Ramos (cell line): Measurements from ENCODE around the gene OR5B12.
"Not testable (repeated sequence)": the region's sequence is repeated elsewhere in the genome, so short reads cannot be mapped to it uniquely, and the experiment has no call there.

ENCODE experiments used
- in situ Hi-C: fragments of 300-500 bp; cut with MboI; formaldehyde crosslinking; loops from one replicate; pipeline ENCODE4 v1.14.3; 2022; ENCODE audit warnings: low sequenced_read_pairs; ENCODE audit not compliant: unreplicated experiment

Gene OR5B12

DNA sequence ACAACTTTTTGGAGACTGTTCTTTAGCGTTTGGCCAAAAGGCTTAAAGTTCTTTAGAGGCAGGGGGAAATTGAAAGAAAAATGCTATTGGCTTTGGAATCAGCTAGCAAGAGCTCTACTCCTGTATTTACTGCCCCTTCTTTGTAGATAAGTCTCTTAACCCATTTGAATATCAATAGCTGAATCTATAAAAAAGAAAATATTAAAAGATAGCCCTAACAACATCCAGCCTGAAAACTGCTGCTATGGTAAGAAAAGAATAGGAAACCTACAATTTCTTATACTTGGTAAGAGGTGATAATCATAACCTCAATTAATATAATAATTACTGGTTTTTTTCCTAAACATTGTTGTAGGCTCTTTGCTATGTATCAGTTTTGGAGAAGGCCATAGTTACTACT is at the start of gene OR5B12:
Gene OR5B12, minus strand, starts transcription at position 101 of the 400 bp plus-strand sequence. CDS start 2,085 bp downstream, outside the sequence.
- in situ Hi-C loops: no loop called here

DNA sequence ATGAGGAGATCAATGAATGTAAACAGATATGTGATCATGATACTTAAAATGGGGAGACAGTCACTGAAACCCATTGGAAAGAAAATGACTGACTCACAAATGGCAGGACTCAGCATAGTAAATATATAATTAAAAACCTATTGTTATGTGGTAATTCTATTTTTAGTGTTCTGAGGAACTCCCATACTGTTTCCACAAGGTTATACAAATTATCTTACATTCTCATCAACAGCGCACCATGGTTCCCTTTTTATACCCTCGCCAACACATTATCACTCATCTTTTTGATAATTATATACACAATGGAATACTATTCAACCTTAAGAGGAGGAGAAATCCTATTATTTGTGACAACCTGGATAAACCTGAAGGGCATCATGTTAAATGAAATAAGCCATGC is 48.8 kb upstream of the OR5B12 start:
- in situ Hi-C loops: no loop called here

- in situ Hi-C loops: no loop called here
These were observed 45.1 kb upstream of the OR5B12 start for GRCh38 chr11:58487170-58487569.

- in situ Hi-C loops: no loop called here
These were observed 43.9 kb upstream of the OR5B12 start for GRCh38 chr11:58485961-58486360.

DNA sequence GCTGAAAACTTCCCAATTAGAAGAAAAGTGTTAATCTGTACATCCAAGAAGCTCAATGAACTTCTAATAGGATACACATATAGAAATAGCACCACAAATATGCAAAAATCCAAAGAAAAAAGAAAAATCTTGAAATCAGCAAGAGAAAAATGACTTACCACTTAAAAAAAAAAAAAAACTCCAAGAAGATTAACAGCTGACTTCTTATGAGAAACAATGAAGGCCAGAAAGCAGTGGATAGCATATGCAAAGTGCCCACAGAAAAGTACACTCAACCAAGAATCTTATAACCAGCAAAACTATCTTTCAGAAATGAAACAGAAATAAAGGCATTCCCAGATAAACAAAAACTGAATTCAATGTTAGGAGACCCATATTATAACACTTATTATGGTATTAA is 29.9 kb upstream of the OR5B12 start:
- in situ Hi-C loops: no loop called here

- in situ Hi-C loops: no loop called here
These were observed 24.3 kb upstream of the OR5B12 start for GRCh38 chr11:58466293-58466692.

- in situ Hi-C loops: no loop called here
These were observed 23.7 kb upstream of the OR5B12 start for GRCh38 chr11:58465690-58466089.

GRCh38 chr11:58451585-58451984 is 9.5 kb upstream of the OR5B12 start:
- in situ Hi-C loops: no loop called here

DNA sequence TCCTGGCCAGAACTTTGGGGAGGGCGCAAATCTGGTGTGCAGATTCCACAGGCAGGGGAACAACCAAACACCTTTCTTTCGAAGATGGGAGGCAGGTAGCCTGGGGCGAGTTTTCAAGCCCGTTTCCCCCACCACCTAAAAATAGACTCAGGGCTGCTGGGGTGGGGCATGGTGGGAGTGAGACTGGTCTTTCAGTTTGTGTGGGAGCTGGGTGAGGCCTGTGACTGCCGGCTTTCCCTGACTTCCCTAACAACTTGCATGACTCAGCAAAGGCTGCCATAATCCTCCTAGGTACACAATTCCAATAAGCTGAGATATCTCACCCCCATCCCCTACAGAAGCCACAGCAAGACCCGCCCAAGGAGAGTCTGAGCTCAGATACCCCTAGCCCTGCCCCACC is 4.3 kb upstream of the OR5B12 start:
- in situ Hi-C loops: no loop called here

DNA sequence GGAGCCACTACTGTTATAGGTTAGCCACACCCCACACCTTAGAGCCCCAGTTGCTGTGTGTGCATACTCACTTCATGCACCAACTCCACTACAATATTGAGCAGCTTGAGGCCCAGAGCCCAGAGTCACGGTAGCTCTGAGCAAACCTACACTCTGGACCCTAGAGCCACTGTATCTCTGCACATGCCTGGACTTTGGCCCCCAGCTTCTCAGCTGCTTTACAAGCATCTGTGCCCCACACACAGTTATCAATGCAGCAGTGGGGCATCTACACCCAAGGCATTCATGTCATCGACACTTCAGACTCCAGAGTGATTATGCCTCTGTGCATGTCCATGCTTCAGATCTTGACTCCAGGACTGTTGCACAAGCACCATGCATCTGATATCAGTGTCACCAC is 2.3 kb upstream of the OR5B12 start:
- in situ Hi-C loops: no loop called here

GRCh38 chr11:58438486-58438885 is 3.5 kb downstream of the OR5B12 start:
- in situ Hi-C loops: no loop called here

DNA sequence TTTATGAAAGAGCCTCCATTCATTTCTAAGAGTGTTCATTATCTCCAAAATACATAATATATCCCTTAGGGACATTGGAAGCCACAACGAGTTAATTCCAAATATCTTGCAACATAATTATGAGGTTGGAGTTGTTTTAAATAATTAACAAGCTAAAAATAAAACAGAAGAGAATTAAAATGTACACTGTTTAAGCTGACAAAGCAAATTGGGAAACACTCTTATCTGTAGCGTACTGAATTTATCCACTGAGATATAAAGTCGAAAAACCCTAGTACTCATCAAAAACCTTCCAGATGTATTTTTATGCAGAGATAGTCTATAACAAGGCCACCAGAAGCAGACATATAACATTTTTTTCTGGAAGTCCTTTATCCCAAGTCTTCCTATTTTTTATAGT is 7.8 kb downstream of the OR5B12 start:
- in situ Hi-C loops: no loop called here

DNA sequence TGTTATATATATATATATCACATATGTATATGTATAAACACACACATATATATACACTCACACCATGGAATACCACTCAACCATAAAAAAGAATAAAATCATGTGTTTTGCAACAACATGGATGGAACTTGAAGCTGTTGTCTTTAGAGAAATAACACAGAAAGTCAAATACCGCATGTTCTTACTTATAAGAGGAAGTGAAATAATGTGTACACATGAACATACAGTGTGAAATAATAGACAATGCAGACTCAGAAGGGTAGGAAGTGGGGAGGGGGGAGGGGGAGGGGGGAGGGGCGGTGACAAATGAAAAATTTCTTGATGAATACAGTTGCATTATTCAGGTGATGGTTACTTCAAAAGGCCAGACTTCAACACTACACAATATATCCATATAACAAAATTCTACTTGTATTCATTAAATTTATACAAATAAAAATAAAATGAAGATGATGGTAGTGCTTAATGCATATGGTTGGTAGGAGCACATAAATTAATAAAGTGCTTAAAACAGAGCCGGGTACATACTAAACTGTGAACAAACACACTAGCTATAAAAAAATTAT is 8.3 kb downstream of the OR5B12 start:
- in situ Hi-C loops: no loop called here

- in situ Hi-C loops: no loop called here
These were observed 12.8 kb downstream of the OR5B12 start for GRCh38 chr11:58429273-58429672.

DNA sequence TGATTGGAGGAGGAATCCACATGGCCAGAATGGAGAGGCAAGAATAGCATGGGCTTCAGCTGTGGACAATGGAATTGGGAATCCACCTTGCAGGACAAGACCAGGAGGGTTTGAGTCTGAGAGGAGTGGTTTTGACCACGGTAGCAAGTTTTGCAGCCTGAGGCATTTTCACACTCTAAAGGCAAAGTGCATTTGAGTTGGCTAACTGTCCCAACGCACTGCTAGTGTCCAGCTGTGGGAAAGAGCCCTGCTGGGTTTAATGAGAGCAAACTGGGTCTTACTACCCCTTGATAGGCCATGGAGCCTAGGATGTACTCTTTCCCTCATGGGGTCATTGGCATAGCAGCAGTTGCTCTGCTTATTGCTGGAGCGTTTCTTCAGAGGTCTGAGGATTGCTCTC is 14.0 kb downstream of the OR5B12 start, which contains the start of gene OR5B2:
Gene OR5B2, minus strand, starts transcription at position 101 of the 400 bp plus-strand sequence. CDS start 4,860 bp downstream, outside the sequence.
- in situ Hi-C loops: no loop called here

- in situ Hi-C loops: no loop called here
These were observed 35.3 kb downstream of the OR5B12 start, which contains the start of gene OR5B3 for GRCh38 chr11:58406774-58407173. Gene OR5B3 (minus strand): TSS chr11:58406874. CDS start chr11:58403409, 3,465 bp downstream.

DNA sequence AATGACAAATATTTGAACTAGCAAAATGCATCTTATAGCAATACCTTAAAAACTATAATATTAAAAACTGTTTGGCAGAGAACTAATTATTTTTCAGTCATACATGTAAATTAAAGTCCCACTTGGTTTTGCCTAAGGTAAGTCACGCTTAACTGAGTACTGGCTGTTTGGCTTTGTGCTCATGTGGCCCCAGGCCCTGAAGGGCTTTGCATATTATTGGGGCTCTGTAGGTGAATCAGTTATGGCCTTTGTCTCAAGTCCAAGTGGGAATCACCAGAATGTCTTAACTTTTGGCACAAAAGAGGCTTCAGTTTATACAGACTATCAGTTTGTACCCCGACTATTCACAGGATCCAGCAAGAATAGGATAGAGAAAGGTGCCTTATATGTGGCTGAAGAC is 42.4 kb downstream of the OR5B12 start:
- in situ Hi-C loops: not testable (repeated sequence)

DNA sequence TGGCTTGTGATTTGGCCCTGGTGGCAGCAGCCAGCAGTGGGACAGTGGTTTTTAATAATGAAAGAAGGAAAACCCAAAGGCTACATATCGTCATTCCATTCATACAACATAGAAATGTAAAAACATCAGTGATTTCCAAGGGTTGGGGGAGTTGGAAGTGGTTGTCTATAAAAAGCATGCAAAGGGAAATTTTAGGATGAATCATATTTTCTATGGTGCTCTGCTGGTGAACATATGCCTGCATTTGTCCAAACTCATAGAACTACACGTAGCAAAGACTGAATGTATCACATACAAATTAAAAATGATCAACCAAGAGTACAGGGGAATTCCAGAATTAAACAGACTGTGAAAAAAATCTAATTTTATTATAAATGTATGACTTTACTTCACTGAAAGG is 46.5 kb downstream of the OR5B12 start:
- in situ Hi-C loops: no loop called here

GRCh38 chr11:58394195-58394594 is 47.8 kb downstream of the OR5B12 start:
- in situ Hi-C loops: no loop called here

- in situ Hi-C loops: no loop called here
These were observed 49.3 kb downstream of the OR5B12 start for GRCh38 chr11:58392746-58393145.

GRCh38 chr11:58391879-58392278 is 50.2 kb downstream of the OR5B12 start:
- in situ Hi-C loops: no loop called here

DNA sequence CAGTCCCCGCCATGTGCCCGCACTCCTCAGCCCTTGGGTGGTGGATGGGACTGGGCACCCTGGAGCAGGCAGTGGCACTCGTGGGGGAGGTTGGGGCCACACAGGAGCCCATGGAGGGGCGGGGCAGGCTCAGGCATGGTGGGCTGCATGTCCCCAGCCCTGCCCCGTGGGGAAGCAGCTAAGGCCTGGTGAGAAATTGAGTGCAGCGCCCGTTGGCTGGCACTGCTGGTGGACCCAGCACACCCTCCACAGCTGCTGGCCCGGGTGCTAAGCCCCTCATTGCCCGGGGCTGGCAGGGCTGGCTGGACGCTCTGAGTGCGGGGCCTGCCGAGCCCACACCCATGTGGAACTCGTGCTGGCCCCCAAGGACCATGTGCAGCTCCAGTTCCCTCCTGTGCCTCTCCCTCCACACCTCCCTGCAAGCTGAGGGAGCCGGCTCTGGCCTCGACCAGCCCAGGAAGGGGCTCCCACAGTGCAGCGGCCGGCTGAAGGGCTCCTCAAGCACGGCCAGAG is 51.4 kb downstream of the OR5B12 start:
- in situ Hi-C loops: no loop called here
